WTC11 (cell line): ENCODE data around the gene GTPBP3. TPM values are rescaled to one million over a fixed set of nuclear protein-coding genes. Genes with fewer than 3 reads are reported as not detected.

ENCODE experiments used
- ATAC-seq: fragments of 200-7000 bp; cut with Tn5 transposase; 2 replicates; pipeline ENCODE4 v1.10.0; 2021; ENCODE audit warnings: mild to moderate bottlenecking, moderate library complexity
- CTCF ChIA-PET: fragments of 300-600 bp; sonication (Branson Sonifier 250); formaldehyde crosslinking; loops from one replicate; lab custom pipeline; 2021; ENCODE audit warnings: antibody characterized with exemption; lab: Charles Lee
- POLR2A ChIA-PET: fragments of 350-600 bp; sonication (Branson Sonifier 250); formaldehyde crosslinking; loops from one replicate; lab custom pipeline; 2021; ENCODE audit warnings: antibody characterized with exemption; lab: Charles Lee
- DNase-seq: peaks from one replicate; pipeline ENCODE4 v3.0.0; 2021; ENCODE audit warnings: low spot score
- H3K27ac Mint-ChIP-seq: 2 replicates; pipeline ENCODE4 v1.8.0; 2021; ENCODE audit warnings: mixed read lengths
- H3K27me3 Mint-ChIP-seq: 2 replicates; pipeline ENCODE4 v1.8.0; 2021; ENCODE audit warnings: low read depth, mild to moderate bottlenecking, moderate library complexity, mixed read lengths
- H3K36me3 Mint-ChIP-seq: 2 replicates; pipeline ENCODE4 v1.8.0; 2021; ENCODE audit warnings: mixed read lengths
- H3K4me1 Mint-ChIP-seq: 2 replicates; pipeline ENCODE4 v1.8.0; 2022; ENCODE audit warnings: mixed read lengths
- H3K4me3 Mint-ChIP-seq: 2 replicates; pipeline ENCODE4 v1.8.0; 2021; ENCODE audit warnings: mild to moderate bottlenecking, moderate library complexity, mixed read lengths
- H3K9me3 Mint-ChIP-seq: 2 replicates; pipeline ENCODE4 v1.8.0; 2021; ENCODE audit warnings: mixed read lengths
- ATF1 ChIP-seq: sonication (generic); formaldehyde crosslinking; IDR thresholded peaks from 2 replicates; pipeline ENCODE4 v1.8.1; 2023; ENCODE audit warnings: mild to moderate bottlenecking, moderate library complexity, missing genetic modification reagents
- CREB1 ChIP-seq: sonication (generic); formaldehyde crosslinking; IDR thresholded peaks from 2 replicates; pipeline ENCODE4 v1.8.0; 2023; ENCODE audit warnings: mild to moderate bottlenecking, missing genetic modification reagents
- ETV6 ChIP-seq: sonication (generic); formaldehyde crosslinking; IDR thresholded peaks from 2 replicates; pipeline ENCODE4 v1.8.1; 2022; ENCODE audit warnings: mild to moderate bottlenecking, missing genetic modification reagents
- FOXJ3 ChIP-seq: sonication (generic); formaldehyde crosslinking; IDR thresholded peaks from 2 replicates; pipeline ENCODE4 v1.9.0; 2021; ENCODE audit warnings: missing genetic modification reagents, mild to moderate bottlenecking, borderline replicate concordance
- GABPB1 ChIP-seq: sonication (generic); formaldehyde crosslinking; IDR thresholded peaks from 2 replicates; pipeline ENCODE4 v1.8.1; 2023; ENCODE audit warnings: mild to moderate bottlenecking, missing genetic modification reagents
- IRF2 ChIP-seq: sonication (generic); formaldehyde crosslinking; IDR thresholded peaks from 2 replicates; pipeline ENCODE4 v1.8.0; 2022; ENCODE audit warnings: low read depth, missing genetic modification reagents, borderline replicate concordance
- MAX ChIP-seq: sonication (generic); formaldehyde crosslinking; IDR thresholded peaks from 2 replicates; pipeline ENCODE4 v1.8.0; 2022; ENCODE audit warnings: mild to moderate bottlenecking, missing genetic modification reagents
- MLX ChIP-seq: sonication (generic); formaldehyde crosslinking; IDR thresholded peaks from 2 replicates; pipeline ENCODE4 v1.8.1; 2023; ENCODE audit warnings: mild to moderate bottlenecking, missing genetic modification reagents, moderate library complexity
- MYBL2 ChIP-seq: sonication (generic); formaldehyde crosslinking; IDR thresholded peaks from 2 replicates; pipeline ENCODE4 v1.8.1; 2023; ENCODE audit warnings: mild to moderate bottlenecking, moderate library complexity, missing genetic modification reagents
- NFATC4 ChIP-seq: fragments of 250-450 bp; sonication (Bioruptor Pico); IDR thresholded peaks from 2 replicates; pipeline ENCODE4 v1.9.0; 2021; ENCODE audit warnings: mild to moderate bottlenecking
- NFE2L1 ChIP-seq: sonication (generic); formaldehyde crosslinking; IDR thresholded peaks from 2 replicates; pipeline ENCODE4 v1.8.1; 2023; ENCODE audit warnings: missing genetic modification reagents
- PRDM15 ChIP-seq: sonication (generic); formaldehyde crosslinking; IDR thresholded peaks from 2 replicates; pipeline ENCODE4 v1.8.0; 2022; ENCODE audit warnings: missing genetic modification reagents
- TEAD1 ChIP-seq: sonication (generic); formaldehyde crosslinking; IDR thresholded peaks from 2 replicates; pipeline ENCODE4 v1.8.0; 2022; ENCODE audit warnings: mild to moderate bottlenecking, missing genetic modification reagents
- TEAD4 ChIP-seq: sonication (generic); formaldehyde crosslinking; IDR thresholded peaks from 2 replicates; pipeline ENCODE4 v1.8.0; 2022; ENCODE audit warnings: mild to moderate bottlenecking, missing genetic modification reagents
- ZNF138 ChIP-seq: sonication (generic); formaldehyde crosslinking; conservative IDR thresholded peaks from 2 replicates; pipeline ENCODE4 v1.8.1; 2022; ENCODE audit warnings: mild to moderate bottlenecking, moderate library complexity, missing genetic modification reagents
- ZNF232 ChIP-seq: sonication (generic); formaldehyde crosslinking; IDR thresholded peaks from 2 replicates; pipeline ENCODE4 v1.8.0; 2022; ENCODE audit warnings: mild to moderate bottlenecking, missing genetic modification reagents
- ZNF263 ChIP-seq: sonication (generic); formaldehyde crosslinking; IDR thresholded peaks from 2 replicates; pipeline ENCODE4 v1.8.1; 2022; ENCODE audit warnings: low read depth, mild to moderate bottlenecking, moderate library complexity, missing genetic modification reagents
- ZNF317 ChIP-seq: sonication (generic); formaldehyde crosslinking; IDR thresholded peaks from 2 replicates; pipeline ENCODE4 v1.8.1; 2023; ENCODE audit warnings: low read depth, mild to moderate bottlenecking, moderate library complexity, missing genetic modification reagents, borderline replicate concordance
- ZSCAN18 ChIP-seq: fragments of 250-450 bp; sonication (Bioruptor Pico); IDR thresholded peaks from 2 replicates; pipeline ENCODE4 v2.1.2; 2022; ENCODE audit warnings: mild to moderate bottlenecking, moderate library complexity
- total RNA-seq: library from RNA; stranded (reverse); gene quantifications from 3 replicates; pipeline ENCODE4 v1.2.3, GENCODE V29; 2021
- TF ChIP-seq, protein P1 (sequence below): sonication (generic); formaldehyde crosslinking; IDR thresholded peaks from 2 replicates; pipeline ENCODE4 v1.8.1; 2023; ENCODE audit warnings: mild to moderate bottlenecking, missing genetic modification reagents, borderline replicate concordance
- TF ChIP-seq, protein P2 (sequence below): sonication (generic); formaldehyde crosslinking; IDR thresholded peaks from 2 replicates; pipeline ENCODE4 v1.8.1; 2023; ENCODE audit warnings: mild to moderate bottlenecking, missing genetic modification reagents
- TF ChIP-seq, protein P3 (sequence below): sonication (generic); formaldehyde crosslinking; IDR thresholded peaks from 2 replicates; pipeline ENCODE4 v1.8.1; 2022; ENCODE audit warnings: mild to moderate bottlenecking, moderate library complexity, missing genetic modification reagents
- TF ChIP-seq, protein P4 (sequence below): sonication (generic); formaldehyde crosslinking; IDR thresholded peaks from 2 replicates; pipeline ENCODE4 v1.8.1; 2023; ENCODE audit warnings: mild to moderate bottlenecking, missing genetic modification reagents, moderate library complexity

The GTPBP3 gene
- total RNA-seq, 1 experiment from 2014 or later, result 93.0 TPM

DNA sequence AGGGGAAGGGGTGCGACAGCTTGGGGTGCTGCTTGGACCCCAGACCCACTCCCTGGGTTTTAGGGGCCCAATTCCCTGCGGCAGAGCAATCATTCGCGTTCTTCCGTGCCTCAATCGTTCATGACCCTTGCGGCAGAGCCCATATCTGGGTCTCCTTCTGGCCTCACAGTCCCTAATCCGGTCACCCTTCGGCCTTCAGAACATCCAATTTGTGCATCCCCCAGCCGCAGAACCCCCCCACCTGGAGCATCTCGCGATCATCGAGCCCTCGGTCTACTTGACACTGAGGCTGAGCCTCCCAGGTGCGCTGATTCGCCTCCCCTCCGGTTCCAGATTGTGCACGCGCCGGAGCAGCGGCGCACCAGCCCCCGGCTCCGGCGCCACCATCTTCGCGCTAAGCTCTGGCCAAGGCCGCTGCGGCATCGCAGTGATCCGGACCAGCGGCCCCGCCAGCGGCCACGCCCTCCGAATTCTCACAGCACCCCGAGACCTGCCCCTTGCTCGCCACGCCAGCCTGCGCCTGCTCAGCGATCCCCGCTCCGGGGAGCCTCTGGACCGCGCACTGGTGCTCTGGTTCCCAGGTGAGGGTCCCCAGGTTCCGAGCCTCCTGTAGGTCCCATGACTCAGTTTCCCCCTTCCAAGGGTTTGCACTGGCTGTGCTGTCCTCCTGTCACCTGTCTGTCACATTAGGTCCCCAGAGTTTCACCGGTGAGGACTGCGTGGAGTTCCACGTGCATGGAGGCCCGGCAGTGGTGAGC lies 501 bp downstream of the GTPBP3 start:
- ATAC-seq (no peak), DNase-seq (peak; percentile 48)
- Mint-ChIP-seq H3K4me3 (peak overlapping the region; percentile 99), H3K4me1 (peaks cover 42% of the 10 kb centered on the region), H3K36me3 (peaks cover 7% of the 10 kb centered on the region), H3K27me3 (peaks cover under 1% of the 10 kb centered on the region; the same call in 1 of the 2 replicates), H3K9me3 (peaks cover 1% of the 10 kb centered on the region), H3K27ac (peak overlapping the region; percentile 70; the same call in 1 of the 2 replicates)
- ChIA-PET POLR2A (interaction anchor here (0.6 to 1.0 kb wide), 2 partner anchors 32 to 1450 kb away, joined by 3 to 10 read pairs; partner anchors contain the start of gene MRPL34), CTCF (interaction anchor here (0.5 to 3.0 kb wide), 4 partner anchors 10 to 169 kb away, joined by 3 to 11 read pairs (median 6); no protein-coding TSS in a partner anchor)
- no peak for TF ChIP-seq FOXJ3 (CRISPR knock-in tag)
- no peak for TF ChIP-seq NFATC4 (CRISPR knock-in tag)
- no peak for TF ChIP-seq ZNF232 (CRISPR knock-in tag)
- no peak for TF ChIP-seq IRF2
- TF ChIP-seq NFE2L1 (CRISPR knock-in tag), result peak; percentile 18; the same call in 1 of the 2 replicates
- no peak for TF ChIP-seq PRDM15
- TF ChIP-seq ZSCAN18 (CRISPR knock-in tag), result no peak
- TF ChIP-seq TEAD4 (CRISPR knock-in tag), result no peak
- no peak for TF ChIP-seq ETV6
- TF ChIP-seq, protein P1, sequence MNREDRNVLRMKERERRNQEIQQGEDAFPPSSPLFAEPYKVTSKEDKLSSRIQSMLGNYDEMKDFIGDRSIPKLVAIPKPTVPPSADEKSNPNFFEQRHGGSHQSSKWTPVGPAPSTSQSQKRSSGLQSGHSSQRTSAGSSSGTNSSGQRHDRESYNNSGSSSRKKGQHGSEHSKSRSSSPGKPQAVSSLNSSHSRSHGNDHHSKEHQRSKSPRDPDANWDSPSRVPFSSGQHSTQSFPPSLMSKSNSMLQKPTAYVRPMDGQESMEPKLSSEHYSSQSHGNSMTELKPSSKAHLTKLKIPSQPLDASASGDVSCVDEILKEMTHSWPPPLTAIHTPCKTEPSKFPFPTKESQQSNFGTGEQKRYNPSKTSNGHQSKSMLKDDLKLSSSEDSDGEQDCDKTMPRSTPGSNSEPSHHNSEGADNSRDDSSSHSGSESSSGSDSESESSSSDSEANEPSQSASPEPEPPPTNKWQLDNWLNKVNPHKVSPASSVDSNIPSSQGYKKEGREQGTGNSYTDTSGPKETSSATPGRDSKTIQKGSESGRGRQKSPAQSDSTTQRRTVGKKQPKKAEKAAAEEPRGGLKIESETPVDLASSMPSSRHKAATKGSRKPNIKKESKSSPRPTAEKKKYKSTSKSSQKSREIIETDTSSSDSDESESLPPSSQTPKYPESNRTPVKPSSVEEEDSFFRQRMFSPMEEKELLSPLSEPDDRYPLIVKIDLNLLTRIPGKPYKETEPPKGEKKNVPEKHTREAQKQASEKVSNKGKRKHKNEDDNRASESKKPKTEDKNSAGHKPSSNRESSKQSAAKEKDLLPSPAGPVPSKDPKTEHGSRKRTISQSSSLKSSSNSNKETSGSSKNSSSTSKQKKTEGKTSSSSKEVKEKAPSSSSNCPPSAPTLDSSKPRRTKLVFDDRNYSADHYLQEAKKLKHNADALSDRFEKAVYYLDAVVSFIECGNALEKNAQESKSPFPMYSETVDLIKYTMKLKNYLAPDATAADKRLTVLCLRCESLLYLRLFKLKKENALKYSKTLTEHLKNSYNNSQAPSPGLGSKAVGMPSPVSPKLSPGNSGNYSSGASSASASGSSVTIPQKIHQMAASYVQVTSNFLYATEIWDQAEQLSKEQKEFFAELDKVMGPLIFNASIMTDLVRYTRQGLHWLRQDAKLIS (CRISPR knock-in tag), result no peak
- no peak for TF ChIP-seq CREB1 (CRISPR knock-in tag)
- no peak for TF ChIP-seq ZNF263
- no peak for TF ChIP-seq TEAD1 (CRISPR knock-in tag)
- TF ChIP-seq MLX (CRISPR knock-in tag), result 0 out of 2 replicates have a peak, but pooled peaks have one; percentile 72
- 0 out of 2 replicates have a peak, but pooled peaks have one; percentile 31 for TF ChIP-seq GABPB1 (CRISPR knock-in tag)
- TF ChIP-seq MAX (CRISPR knock-in tag), result no peak
- peak; percentile 11; the same call in 1 of the 2 replicates for TF ChIP-seq MYBL2 (CRISPR knock-in tag)
- TF ChIP-seq, protein P2, sequence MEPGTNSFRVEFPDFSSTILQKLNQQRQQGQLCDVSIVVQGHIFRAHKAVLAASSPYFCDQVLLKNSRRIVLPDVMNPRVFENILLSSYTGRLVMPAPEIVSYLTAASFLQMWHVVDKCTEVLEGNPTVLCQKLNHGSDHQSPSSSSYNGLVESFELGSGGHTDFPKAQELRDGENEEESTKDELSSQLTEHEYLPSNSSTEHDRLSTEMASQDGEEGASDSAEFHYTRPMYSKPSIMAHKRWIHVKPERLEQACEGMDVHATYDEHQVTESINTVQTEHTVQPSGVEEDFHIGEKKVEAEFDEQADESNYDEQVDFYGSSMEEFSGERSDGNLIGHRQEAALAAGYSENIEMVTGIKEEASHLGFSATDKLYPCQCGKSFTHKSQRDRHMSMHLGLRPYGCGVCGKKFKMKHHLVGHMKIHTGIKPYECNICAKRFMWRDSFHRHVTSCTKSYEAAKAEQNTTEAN (CRISPR knock-in tag), result 0 out of 2 replicates have a peak, but pooled peaks have one; percentile 63
- peak; percentile 72; the same call in 1 of the 2 replicates for TF ChIP-seq ATF1
- 0 out of 2 replicates have a peak, but pooled peaks have one; percentile 30 for TF ChIP-seq ZNF317
- TF ChIP-seq, protein P3, sequence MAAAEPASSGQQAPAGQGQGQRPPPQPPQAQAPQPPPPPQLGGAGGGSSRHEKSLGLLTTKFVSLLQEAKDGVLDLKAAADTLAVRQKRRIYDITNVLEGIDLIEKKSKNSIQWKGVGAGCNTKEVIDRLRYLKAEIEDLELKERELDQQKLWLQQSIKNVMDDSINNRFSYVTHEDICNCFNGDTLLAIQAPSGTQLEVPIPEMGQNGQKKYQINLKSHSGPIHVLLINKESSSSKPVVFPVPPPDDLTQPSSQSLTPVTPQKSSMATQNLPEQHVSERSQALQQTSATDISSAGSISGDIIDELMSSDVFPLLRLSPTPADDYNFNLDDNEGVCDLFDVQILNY (CRISPR knock-in tag), result no peak
- TF ChIP-seq, protein P4, sequence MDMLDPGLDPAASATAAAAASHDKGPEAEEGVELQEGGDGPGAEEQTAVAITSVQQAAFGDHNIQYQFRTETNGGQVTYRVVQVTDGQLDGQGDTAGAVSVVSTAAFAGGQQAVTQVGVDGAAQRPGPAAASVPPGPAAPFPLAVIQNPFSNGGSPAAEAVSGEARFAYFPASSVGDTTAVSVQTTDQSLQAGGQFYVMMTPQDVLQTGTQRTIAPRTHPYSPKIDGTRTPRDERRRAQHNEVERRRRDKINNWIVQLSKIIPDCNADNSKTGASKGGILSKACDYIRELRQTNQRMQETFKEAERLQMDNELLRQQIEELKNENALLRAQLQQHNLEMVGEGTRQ, result no peak; the same call in 1 of the 2 replicates
- no peak for TF ChIP-seq ZNF138 (CRISPR knock-in tag)
